Measurements from ENCODE around the gene NQO2. TPM values are rescaled to one million over a fixed set of nuclear protein-coding genes. Genes with fewer than 3 reads are reported as not detected.
A peak's percentile ranks its signal among the peaks of the same experiment; 100 is the strongest.

NQO2 gene
- total and polyA plus RNA-seq, 9 donors, result 16.2 to 48.4 (median 28.7) TPM

- no peaks in the 10 kb centered on the region for H3K9me3 ChIP-seq
- 34 to 54% (median 46%) methylated on average over 5 of the region's 5 CpGs for WGBS, 3 donors
- no peak for TF ChIP-seq EP300 (IDR thresholded peaks at IDR 0.05)
- TF ChIP-seq, protein P1, sequence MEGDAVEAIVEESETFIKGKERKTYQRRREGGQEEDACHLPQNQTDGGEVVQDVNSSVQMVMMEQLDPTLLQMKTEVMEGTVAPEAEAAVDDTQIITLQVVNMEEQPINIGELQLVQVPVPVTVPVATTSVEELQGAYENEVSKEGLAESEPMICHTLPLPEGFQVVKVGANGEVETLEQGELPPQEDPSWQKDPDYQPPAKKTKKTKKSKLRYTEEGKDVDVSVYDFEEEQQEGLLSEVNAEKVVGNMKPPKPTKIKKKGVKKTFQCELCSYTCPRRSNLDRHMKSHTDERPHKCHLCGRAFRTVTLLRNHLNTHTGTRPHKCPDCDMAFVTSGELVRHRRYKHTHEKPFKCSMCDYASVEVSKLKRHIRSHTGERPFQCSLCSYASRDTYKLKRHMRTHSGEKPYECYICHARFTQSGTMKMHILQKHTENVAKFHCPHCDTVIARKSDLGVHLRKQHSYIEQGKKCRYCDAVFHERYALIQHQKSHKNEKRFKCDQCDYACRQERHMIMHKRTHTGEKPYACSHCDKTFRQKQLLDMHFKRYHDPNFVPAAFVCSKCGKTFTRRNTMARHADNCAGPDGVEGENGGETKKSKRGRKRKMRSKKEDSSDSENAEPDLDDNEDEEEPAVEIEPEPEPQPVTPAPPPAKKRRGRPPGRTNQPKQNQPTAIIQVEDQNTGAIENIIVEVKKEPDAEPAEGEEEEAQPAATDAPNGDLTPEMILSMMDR (IDR thresholded peaks at IDR 0.05), result no peak
- TF ChIP-seq POLR2A (IDR thresholded peaks at IDR 0.05), result no peak
- no peaks in the 10 kb centered on the region for H3K27me3 ChIP-seq
- intact Hi-C loops (cut with DNase I), result no loop called here
- peaks cover 7% of the 10 kb centered on the region for H3K4me1 ChIP-seq (ENCODE audit: insufficient read depth)
- H3K36me3 ChIP-seq, result no peaks in the 10 kb centered on the region
- H3K4me3 ChIP-seq, result no peak overlapping the region
- no peak for DNase-seq
- no peak overlapping the region for H3K27ac ChIP-seq
These were observed 26.0 kb upstream of the NQO2 start for GRCh38 chr6:2973676-2974075.

DNA sequence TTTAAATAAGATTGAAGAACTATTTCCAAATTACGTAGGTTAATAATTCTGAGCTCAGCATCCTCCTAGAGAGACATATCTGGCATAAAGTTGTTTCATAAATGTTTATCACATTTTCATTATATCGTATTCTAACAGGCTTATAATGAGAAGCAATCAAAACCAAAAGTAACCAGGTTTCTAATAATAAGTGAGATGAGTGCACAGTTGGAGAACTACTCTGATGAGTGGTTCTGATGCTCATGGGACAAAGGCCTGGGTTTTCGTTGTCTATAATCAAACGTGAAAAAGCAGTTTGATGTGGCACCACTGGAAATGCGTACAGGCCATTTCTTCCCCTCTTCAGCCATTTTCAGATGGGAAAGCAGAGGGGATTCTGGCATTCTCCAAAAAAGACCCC lies 23.6 kb upstream of the NQO2 start:
- 90 to 91% (median 91%) methylated on average over 5 of the region's 5 CpGs for WGBS, 3 donors
- DNase-seq, result no peak
- TF ChIP-seq, protein P1 (IDR thresholded peaks at IDR 0.05), result no peak
- TF ChIP-seq EP300 (IDR thresholded peaks at IDR 0.05), result no peak
- no peak overlapping the region for H3K4me3 ChIP-seq
- no peaks in the 10 kb centered on the region for H3K27me3 ChIP-seq
- no peak overlapping the region for H3K27ac ChIP-seq
- H3K4me1 ChIP-seq (ENCODE audit: insufficient read depth), result peaks cover 8% of the 10 kb centered on the region
- no peaks in the 10 kb centered on the region for H3K36me3 ChIP-seq
- no peaks in the 10 kb centered on the region for H3K9me3 ChIP-seq
- intact Hi-C loops (cut with DNase I), result no loop called here

GRCh38 chr6:2976571-2977085 lies 23.1 kb upstream of the NQO2 start:
- Histone ChIP-seq H3K27ac (peak overlapping the region in 1 of 2 donors; percentile 62), H3K4me3 (no peak overlapping the region), H3K9me3 (no peaks in the 10 kb centered on the region), H3K27me3 (no peaks in the 10 kb centered on the region), H3K4me1 (ENCODE audit: insufficient read depth) (peaks cover 8% of the 10 kb centered on the region), H3K36me3 (no peaks in the 10 kb centered on the region)
- 55 to 66% (median 61%) methylated on average over 7 of the region's 7 CpGs for WGBS, 3 donors
- intact Hi-C loops (cut with DNase I), result no loop called here
- DNase-seq, result no peak
- no peak for TF ChIP-seq EP300 (IDR thresholded peaks at IDR 0.05)
- TF ChIP-seq, protein P1 (IDR thresholded peaks at IDR 0.05), result no peak
- no peak for TF ChIP-seq POLR2A (IDR thresholded peaks at IDR 0.05)

- TF ChIP-seq POLR2A (IDR thresholded peaks at IDR 0.05) (no peak), EP300 (IDR thresholded peaks at IDR 0.05) (no peak)
- TF ChIP-seq, protein P1 (IDR thresholded peaks at IDR 0.05), result no peak
- peak overlapping the region in 1 of 2 donors; percentile 62 for H3K27ac ChIP-seq
- intact Hi-C loops (cut with DNase I), result no loop called here
These were observed 22.4 kb upstream of the NQO2 start for GRCh38 chr6:2977290-2977689.

More at GRCh38 chr6:2977290-2977689, 22.4 kb upstream of the NQO2 start:
- no peaks in the 10 kb centered on the region for H3K27me3 ChIP-seq
- H3K9me3 ChIP-seq, result no peaks in the 10 kb centered on the region
- H3K4me1 ChIP-seq (ENCODE audit: insufficient read depth), result peaks cover 8% of the 10 kb centered on the region
- no peak overlapping the region for H3K4me3 ChIP-seq
- 72 to 78% (median 74%) methylated on average over 5 of the region's 5 CpGs for WGBS, 3 donors
- no peaks in the 10 kb centered on the region for H3K36me3 ChIP-seq
- DNase-seq, result no peak

Data from ovary (tissue), 9 donors.